ENCODE results near the gene IL17RE.
"Not testable (repeated sequence)": the region's sequence is repeated elsewhere in the genome, so short reads cannot be mapped to it uniquely, and the experiment has no call there.

Gene IL17RE

DNA sequence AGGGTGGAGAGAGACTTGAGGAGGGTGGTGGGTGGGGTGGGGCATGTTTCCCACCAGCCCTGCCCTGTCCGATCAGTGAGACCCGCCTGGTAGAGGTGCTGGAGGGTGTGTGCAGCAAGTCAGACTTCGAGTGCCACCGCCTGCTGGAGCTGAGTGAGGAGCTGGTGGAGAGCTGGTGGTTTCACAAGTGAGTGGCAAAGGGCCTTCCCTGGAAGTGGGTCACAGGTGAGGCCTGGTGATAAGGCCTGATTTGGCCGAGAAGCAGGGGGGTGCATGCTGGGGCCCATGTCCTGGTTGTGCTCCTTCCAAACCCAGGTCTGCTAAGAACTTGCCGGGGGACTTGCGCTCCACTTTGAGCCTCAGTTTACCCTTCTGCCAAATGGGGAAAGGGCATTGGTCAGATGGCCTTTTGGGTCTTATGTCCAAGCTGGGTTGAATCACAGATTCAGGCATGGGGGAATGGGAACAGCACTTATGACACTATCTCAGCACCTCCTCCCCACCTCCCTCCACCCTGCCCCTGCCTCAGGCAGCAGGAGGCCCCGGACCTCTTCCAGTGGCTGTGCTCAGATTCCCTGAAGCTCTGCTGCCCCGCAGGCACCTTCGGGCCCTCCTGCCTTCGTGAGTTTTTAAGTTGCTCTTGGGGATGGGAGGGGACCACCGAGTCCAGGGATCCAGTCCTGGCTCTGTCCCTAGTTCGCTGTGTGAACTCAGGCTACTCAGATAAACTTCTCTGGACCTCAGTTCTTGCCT is 35.0 kb downstream of the IL17RE start:
- TF ChIP-seq, protein P1, sequence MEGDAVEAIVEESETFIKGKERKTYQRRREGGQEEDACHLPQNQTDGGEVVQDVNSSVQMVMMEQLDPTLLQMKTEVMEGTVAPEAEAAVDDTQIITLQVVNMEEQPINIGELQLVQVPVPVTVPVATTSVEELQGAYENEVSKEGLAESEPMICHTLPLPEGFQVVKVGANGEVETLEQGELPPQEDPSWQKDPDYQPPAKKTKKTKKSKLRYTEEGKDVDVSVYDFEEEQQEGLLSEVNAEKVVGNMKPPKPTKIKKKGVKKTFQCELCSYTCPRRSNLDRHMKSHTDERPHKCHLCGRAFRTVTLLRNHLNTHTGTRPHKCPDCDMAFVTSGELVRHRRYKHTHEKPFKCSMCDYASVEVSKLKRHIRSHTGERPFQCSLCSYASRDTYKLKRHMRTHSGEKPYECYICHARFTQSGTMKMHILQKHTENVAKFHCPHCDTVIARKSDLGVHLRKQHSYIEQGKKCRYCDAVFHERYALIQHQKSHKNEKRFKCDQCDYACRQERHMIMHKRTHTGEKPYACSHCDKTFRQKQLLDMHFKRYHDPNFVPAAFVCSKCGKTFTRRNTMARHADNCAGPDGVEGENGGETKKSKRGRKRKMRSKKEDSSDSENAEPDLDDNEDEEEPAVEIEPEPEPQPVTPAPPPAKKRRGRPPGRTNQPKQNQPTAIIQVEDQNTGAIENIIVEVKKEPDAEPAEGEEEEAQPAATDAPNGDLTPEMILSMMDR (IDR thresholded peaks at IDR 0.05), result no peak
- Mint-ChIP-seq H3K4me3 (no peak overlapping the region), H3K27me3 (ENCODE audit: low read depth, poor library complexity) (peaks cover 7% of the 10 kb centered on the region), H3K27ac (no peak overlapping the region), H3K36me3 (ENCODE audit: low read depth) (peaks cover 30% of the 10 kb centered on the region), H3K9me3 (no peaks in the 10 kb centered on the region), H3K4me1 (peaks cover 21% of the 10 kb centered on the region)
- DNase-seq, result no peak

DNA sequence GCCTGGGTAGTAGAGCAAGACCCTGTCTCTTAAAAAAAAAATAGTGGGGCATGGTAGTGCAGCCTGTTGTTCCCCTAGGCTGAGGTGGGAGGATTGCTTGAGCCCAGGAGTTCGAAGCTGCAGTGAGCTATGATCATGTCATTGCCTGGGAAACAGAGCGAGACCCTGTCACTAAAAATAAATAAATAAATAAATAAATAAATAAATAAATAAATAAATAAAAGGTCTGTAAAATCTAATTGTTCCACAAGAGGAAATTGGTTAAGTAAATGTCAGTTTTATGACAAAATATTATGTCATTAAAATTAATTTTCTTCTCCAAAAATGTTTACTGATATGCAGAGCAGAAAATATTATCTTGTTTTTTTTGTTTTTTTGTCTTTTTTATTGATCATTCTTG is 36.3 kb downstream of the IL17RE start:
- no peak for DNase-seq
- TF ChIP-seq, protein P1 (IDR thresholded peaks at IDR 0.05), result no peak
- Mint-ChIP-seq H3K4me3 (no peak overlapping the region), H3K27me3 (ENCODE audit: low read depth, poor library complexity) (peaks cover 7% of the 10 kb centered on the region), H3K36me3 (ENCODE audit: low read depth) (peaks cover 30% of the 10 kb centered on the region), H3K27ac (no peak overlapping the region), H3K4me1 (peaks cover 18% of the 10 kb centered on the region), H3K9me3 (no peaks in the 10 kb centered on the region)

DNA sequence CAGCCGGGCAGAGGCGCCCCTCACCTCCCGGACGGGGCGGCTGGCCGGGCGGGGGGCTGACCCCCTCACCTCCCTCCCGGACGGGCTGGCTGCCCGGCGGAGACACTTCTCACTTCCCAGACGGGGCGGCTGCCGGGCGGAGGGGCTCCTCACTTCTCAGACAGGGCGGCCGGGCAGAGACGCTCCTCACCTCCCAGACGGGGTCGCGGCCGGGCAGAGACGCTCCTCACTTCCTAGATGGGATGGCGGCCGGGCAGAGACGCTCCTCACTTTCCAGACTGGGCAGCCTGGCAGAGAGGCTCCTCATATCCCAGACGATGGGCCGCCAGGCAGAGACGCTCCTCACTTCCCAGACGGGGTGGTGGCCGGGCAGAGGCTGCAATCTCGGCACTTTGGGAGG is 37.3 kb downstream of the IL17RE start:
- not testable (repeated sequence) for H3K9me3 Mint-ChIP-seq; DNase-seq; H3K27me3 Mint-ChIP-seq (ENCODE audit: low read depth, poor library complexity); H3K4me1 Mint-ChIP-seq; H3K4me3 Mint-ChIP-seq; H3K27ac Mint-ChIP-seq
- H3K36me3 Mint-ChIP-seq (ENCODE audit: low read depth), result peaks cover 30% of the 10 kb centered on the region

DNA sequence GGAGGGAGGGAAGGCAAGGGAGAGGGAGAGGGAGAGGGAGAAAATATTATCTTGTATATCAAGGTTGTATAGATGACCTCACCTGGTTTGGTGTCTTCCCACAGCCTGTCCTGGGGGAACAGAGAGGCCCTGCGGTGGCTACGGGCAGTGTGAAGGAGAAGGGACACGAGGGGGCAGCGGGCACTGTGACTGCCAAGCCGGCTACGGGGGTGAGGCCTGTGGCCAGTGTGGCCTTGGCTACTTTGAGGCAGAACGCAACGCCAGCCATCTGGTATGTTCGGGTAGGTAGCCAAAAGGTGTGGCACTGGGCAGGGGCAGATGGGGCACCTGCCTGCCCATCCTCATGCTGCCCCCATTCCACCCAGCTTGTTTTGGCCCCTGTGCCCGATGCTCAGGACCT is 38.1 kb downstream of the IL17RE start:
- Mint-ChIP-seq H3K36me3 (ENCODE audit: low read depth) (peaks cover 30% of the 10 kb centered on the region), H3K4me1 (peaks cover under 1% of the 10 kb centered on the region), H3K9me3 (no peaks in the 10 kb centered on the region), H3K27me3 (ENCODE audit: low read depth, poor library complexity) (peaks cover 2% of the 10 kb centered on the region), H3K27ac (no peak overlapping the region), H3K4me3 (no peak overlapping the region)
- TF ChIP-seq, protein P1 (IDR thresholded peaks at IDR 0.05), result no peak
- DNase-seq, result no peak

DNA sequence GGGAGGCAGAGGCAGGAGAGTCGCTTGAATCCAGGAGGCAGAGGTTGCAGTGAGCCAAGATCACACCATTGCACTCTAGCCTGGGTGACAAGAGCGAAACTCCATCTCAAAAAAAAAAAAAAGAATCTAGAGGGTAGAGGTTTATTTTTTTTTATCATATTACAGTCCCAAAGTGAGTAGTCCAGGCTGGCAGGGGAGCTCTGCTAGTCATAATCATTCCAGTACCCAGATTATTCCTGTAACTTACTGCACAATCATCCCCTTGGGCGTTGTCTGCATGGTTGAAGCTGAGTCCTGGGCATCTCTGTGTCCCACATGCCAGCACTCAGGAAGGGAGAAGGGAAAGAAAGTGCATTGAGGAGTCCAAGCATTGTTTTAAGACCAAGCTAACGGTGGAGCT is 39.5 kb downstream of the IL17RE start:
- DNase-seq, result no peak
- H3K36me3 Mint-ChIP-seq (ENCODE audit: low read depth), result peaks cover 26% of the 10 kb centered on the region
- peaks cover 5% of the 10 kb centered on the region for H3K4me1 Mint-ChIP-seq
- TF ChIP-seq, protein P1 (IDR thresholded peaks at IDR 0.05), result no peak
- H3K27ac Mint-ChIP-seq, result peak overlapping the region; percentile 45
- peaks cover 5% of the 10 kb centered on the region for H3K27me3 Mint-ChIP-seq (ENCODE audit: low read depth, poor library complexity)
- no peaks in the 10 kb centered on the region for H3K9me3 Mint-ChIP-seq
- H3K4me3 Mint-ChIP-seq, result no peak overlapping the region

DNA sequence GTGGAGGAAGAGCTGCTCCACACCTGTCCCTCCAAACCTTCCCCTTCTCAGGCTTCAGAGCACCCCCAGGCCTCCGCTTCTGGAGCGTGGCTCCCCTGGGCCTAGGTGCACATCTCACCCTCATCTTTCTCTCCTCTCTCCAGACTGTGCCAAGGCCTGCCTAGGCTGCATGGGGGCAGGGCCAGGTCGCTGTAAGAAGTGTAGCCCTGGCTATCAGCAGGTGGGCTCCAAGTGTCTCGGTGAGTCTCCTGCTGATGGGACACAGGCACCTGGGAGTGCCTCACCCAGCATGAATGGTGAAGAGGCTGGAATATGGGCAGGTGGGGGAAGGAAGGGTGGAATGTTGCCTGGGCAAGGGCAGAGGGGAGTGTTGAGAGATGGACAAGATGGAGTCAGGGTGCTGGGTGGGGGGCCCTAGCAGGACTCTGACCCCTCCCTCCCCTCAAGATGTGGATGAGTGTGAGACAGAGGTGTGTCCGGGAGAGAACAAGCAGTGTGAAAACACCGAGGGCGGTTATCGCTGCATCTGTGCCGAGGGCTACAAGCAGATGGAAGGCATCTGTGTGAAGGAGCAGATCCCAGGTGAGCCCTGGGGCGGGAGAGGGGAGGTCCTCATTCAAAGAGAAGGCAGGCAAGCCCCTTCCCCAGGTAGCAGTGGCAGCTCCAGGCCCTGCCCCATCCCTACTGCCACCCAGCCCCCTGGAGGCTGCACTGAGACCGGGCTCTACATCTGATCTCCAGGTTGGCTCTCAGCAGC is 40.5 kb downstream of the IL17RE start:
- Mint-ChIP-seq H3K27ac (no peak overlapping the region), H3K4me3 (no peak overlapping the region), H3K9me3 (no peaks in the 10 kb centered on the region), H3K36me3 (ENCODE audit: low read depth) (peaks cover 23% of the 10 kb centered on the region), H3K4me1 (peaks cover 5% of the 10 kb centered on the region), H3K27me3 (ENCODE audit: low read depth, poor library complexity) (peaks cover 5% of the 10 kb centered on the region)
- DNase-seq, result no peak
- TF ChIP-seq, protein P1 (IDR thresholded peaks at IDR 0.05), result no peak

Data from nephron progenitor cell (in vitro differentiated cells).